ENCODE results near the gene LNP1. TPM values are rescaled to one million over a fixed set of nuclear protein-coding genes. Genes with fewer than 3 reads are reported as not detected.

The LNP1 gene
- total and polyA plus RNA-seq, 10 donors, result 0.52 to 2.6 (median 1.4) TPM

GRCh38 chr3:100429187-100429716 is 27.9 kb downstream of the LNP1 start:
- intact Hi-C loops (cut with DNase I; ENCODE audit: low total_unique reads), result no loop called here
- H3K9me3 ChIP-seq, result peaks cover 0 to 4% (median 0%) of the 10 kb centered on the region in 8 donors
- peak overlapping the region in 1 of 8 donors; percentile 42 for H3K4me3 ChIP-seq
- H3K27ac ChIP-seq, result no peak overlapping the region
- no peak for TF ChIP-seq POLR2AphosphoS5 (IDR thresholded peaks at IDR 0.05)
- no peaks in the 10 kb centered on the region for H3K27me3 ChIP-seq (replicated peaks in 1 of 7)
- DNase-seq, result no peak
- H3K4me1 ChIP-seq, result no peaks in the 10 kb centered on the region
- 83 to 100% (median 92%) methylated on average over 2 of the region's 2 CpGs for WGBS, 5 donors
- no peaks in the 10 kb centered on the region for H3K36me3 ChIP-seq

GRCh38 chr3:100436951-100437350 is 35.6 kb downstream of the LNP1 start:
- no peak for DNase-seq
- H3K27me3 ChIP-seq (replicated peaks in 1 of 7), result no peaks in the 10 kb centered on the region
- 92 to 100% (median 93%) methylated on average over 2 of the region's 2 CpGs for WGBS, 5 donors

GRCh38 chr3:100437721-100438622 is 36.6 kb downstream of the LNP1 start:
- intact Hi-C loops (cut with DNase I; ENCODE audit: low total_unique reads), result no loop called here
- Histone ChIP-seq H3K27ac (no peak overlapping the region), H3K27me3 (replicated peaks in 1 of 7) (no peaks in the 10 kb centered on the region), H3K9me3 (peaks cover 0 to 6% (median 0%) of the 10 kb centered on the region in 8 donors), H3K36me3 (no peaks in the 10 kb centered on the region), H3K4me3 (no peak overlapping the region), H3K4me1 (no peaks in the 10 kb centered on the region)
- WGBS, 5 donors, result 88 to 96% (median 92%) methylated on average over 3 of the region's 3 CpGs
- TF ChIP-seq POLR2A (IDR thresholded peaks at IDR 0.05) (no peak), CTCF (IDR thresholded peaks at IDR 0.05 in 8 of 11, conservative IDR thresholded peaks at IDR 0.05 in 3 of 11) (no peak), POLR2AphosphoS5 (IDR thresholded peaks at IDR 0.05) (no peak)
- no peak for DNase-seq

More at GRCh38 chr3:100436951-100437350, 35.6 kb downstream of the LNP1 start:
- intact Hi-C loops (cut with DNase I; ENCODE audit: low total_unique reads), result no loop called here
- H3K9me3 ChIP-seq, result peaks cover 0 to 6% (median 0%) of the 10 kb centered on the region in 8 donors
- no peak overlapping the region for H3K27ac ChIP-seq
- no peaks in the 10 kb centered on the region for H3K36me3 ChIP-seq
- H3K4me1 ChIP-seq, result no peaks in the 10 kb centered on the region
- no peak overlapping the region for H3K4me3 ChIP-seq
- TF ChIP-seq POLR2AphosphoS5 (IDR thresholded peaks at IDR 0.05) (no peak), POLR2A (IDR thresholded peaks at IDR 0.05) (no peak), CTCF (IDR thresholded peaks at IDR 0.05 in 8 of 11, conservative IDR thresholded peaks at IDR 0.05 in 3 of 11) (no peak)

GRCh38 chr3:100438623-100438974 is 37.3 kb downstream of the LNP1 start:
- Histone ChIP-seq H3K4me1 (no peaks in the 10 kb centered on the region), H3K36me3 (no peaks in the 10 kb centered on the region), H3K27ac (no peak overlapping the region), H3K27me3 (replicated peaks in 1 of 7) (no peaks in the 10 kb centered on the region), H3K9me3 (peaks cover 0 to 8% (median 3%) of the 10 kb centered on the region in 8 donors), H3K4me3 (no peak overlapping the region)
- WGBS, 5 donors, result 84 to 96% (median 94%) methylated on average over 2 of the region's 2 CpGs
- DNase-seq, result no peak
- intact Hi-C loops (cut with DNase I; ENCODE audit: low total_unique reads), result no loop called here
- no peak for TF ChIP-seq POLR2AphosphoS5 (IDR thresholded peaks at IDR 0.05)
- TF ChIP-seq POLR2A (IDR thresholded peaks at IDR 0.05), result no peak

- H3K9me3 ChIP-seq, result peaks cover 0 to 18% (median 5%) of the 10 kb centered on the region in 8 donors
- WGBS, 5 donors, result 83 to 87% (median 85%) methylated on average over 3 of the region's 3 CpGs
- TF ChIP-seq POLR2AphosphoS5 (IDR thresholded peaks at IDR 0.05) (no peak), CTCF (IDR thresholded peaks at IDR 0.05 in 8 of 11, conservative IDR thresholded peaks at IDR 0.05 in 3 of 11) (no peak)
- H3K4me3 ChIP-seq, result no peak overlapping the region
- DNase-seq, result no peak
- intact Hi-C loops (cut with DNase I; ENCODE audit: low total_unique reads), result no loop called here
- no peaks in the 10 kb centered on the region for H3K4me1 ChIP-seq
- no peak overlapping the region for H3K27ac ChIP-seq
- H3K36me3 ChIP-seq, result no peaks in the 10 kb centered on the region
- H3K27me3 ChIP-seq (replicated peaks in 1 of 7), result no peaks in the 10 kb centered on the region
Measured at GRCh38 chr3:100440895-100441294, 39.6 kb downstream of the LNP1 start.

All from spleen (tissue), 11 donors.